Naive thymus-derived CD8-positive, alpha-beta T cell (primary cell): ENCODE measurements around the gene CIB2. TPM values are rescaled to one million over a fixed set of nuclear protein-coding genes. Genes with fewer than 3 reads are reported as not detected.

Source experiments
- ATAC-seq, 2 donors: fragments of 150-1000 bp; cut with Tn5 transposase in 1 of 2; sonication (Bioruptor Pico), chemical (Tn5 transposase) in 1 of 2; 1 replicate in 1 of 2; 2 replicates in 1 of 2; pipeline ENCODE4 v1.10.0; 2021; ENCODE audit warnings: mild to moderate bottlenecking in 2 of 2, moderate library complexity in 2 of 2
- POLR2A ChIA-PET: fragments of 350-600 bp; sonication (Branson Sonifier 250); formaldehyde crosslinking; loops from one replicate; lab custom pipeline; 2021; ENCODE audit warnings: antibody characterized with exemption; lab: Charles Lee
- DNase-seq, 10 donors: peaks; one replicate each; pipeline versions ENCODE4 v3.0.0 to v3.0.0-alpha.2; 2020 to 2022
- H3K27ac Mint-ChIP-seq, 10 donors: one replicate each; pipeline ENCODE4 v1.8.0; 2020 to 2022; ENCODE audit warnings: mild to moderate bottlenecking in 10 of 10, mixed read lengths in 10 of 10, moderate library complexity in 4 of 10, inconsistent platforms in 1 of 10
- H3K27me3 Mint-ChIP-seq, 5 donors: one replicate each; pipeline ENCODE4 v1.8.0; 2021 to 2022; ENCODE audit warnings: mixed read lengths in 5 of 5
- H3K36me3 Mint-ChIP-seq, 3 donors: one replicate each; pipeline ENCODE4 v1.8.0; 2020 to 2022; ENCODE audit warnings: mixed read lengths in 3 of 3, mild to moderate bottlenecking in 2 of 3, inconsistent platforms in 1 of 3
- H3K4me1 Mint-ChIP-seq, 4 donors: one replicate each; pipeline ENCODE4 v1.8.0; 2021 to 2022; ENCODE audit warnings: mixed read lengths in 4 of 4
- H3K4me3 Mint-ChIP-seq, 10 donors: one replicate each; pipeline ENCODE4 v1.8.0; 2020 to 2022; ENCODE audit warnings: mild to moderate bottlenecking in 10 of 10, mixed read lengths in 10 of 10, moderate library complexity in 6 of 10, inconsistent platforms in 1 of 10
- H3K9me3 Mint-ChIP-seq, 9 donors: one replicate each; pipeline ENCODE4 v1.8.0; 2020 to 2022; ENCODE audit warnings: mixed read lengths in 9 of 9, mild to moderate bottlenecking in 3 of 9, inconsistent platforms in 1 of 9, moderate library complexity in 1 of 9
- polyA plus RNA-seq, 3 donors: library from polyadenylated mRNA; unstranded; fragments of 300-500 nt; fragmentation: Illumina TruSeq; gene quantifications; one replicate each; pipeline ENCODE4 v1.2.3, GENCODE V29; 2021
- total RNA-seq, 8 experiments: library from RNA in 2 of 8; stranded (reverse) in 2 of 8; gene quantifications; one replicate each; pipeline ENCODE4 v1.2.3 and lab custom pipeline; 2021 to 2026

CIB2 gene
- total and polyA plus RNA-seq, 5 experiments from 2014 or later, result 1.2 to 3.4 (median 1.6) TPM

DNA sequence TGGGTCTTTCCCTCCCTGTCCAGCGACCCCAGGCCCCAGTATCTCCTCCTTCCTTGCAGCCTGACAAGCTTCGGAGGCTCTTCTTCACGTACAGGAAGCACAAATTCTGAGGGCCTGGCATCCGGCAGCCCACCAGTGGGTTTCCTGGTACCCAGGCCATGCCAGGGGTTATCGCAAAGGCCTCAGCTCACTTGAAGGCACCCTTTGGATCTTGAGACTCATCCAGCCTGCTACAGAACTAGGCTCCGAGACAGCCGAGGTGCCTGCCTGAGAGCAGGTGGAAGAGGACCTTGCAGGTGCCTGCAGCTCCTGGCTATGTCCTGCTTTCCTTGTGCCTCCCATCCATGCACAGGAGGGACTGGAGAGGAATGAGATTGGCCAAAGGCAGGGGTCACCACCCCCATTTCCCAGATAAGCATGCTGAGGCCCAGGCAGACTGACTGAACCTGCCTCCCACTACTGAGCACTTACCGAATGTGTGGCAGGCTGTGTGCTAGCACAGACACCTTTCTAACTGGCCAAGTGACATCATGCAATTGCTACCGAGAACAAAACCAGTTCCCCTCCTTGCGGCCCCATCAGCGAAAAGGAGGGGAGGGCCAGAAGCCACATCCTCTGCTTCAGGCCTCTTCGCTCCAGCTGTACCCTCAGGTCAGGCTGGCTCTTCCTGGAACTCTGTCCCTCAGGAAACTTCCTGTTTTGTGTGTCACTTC, 27.7 kb downstream of the CIB2 start:
- no peaks in the 10 kb centered on the region for H3K27me3 Mint-ChIP-seq
- peak overlapping the region; percentile 66 to 98 (median 88) for H3K27ac Mint-ChIP-seq
- POLR2A ChIA-PET, result interaction anchor here (0.6 to 2.1 kb wide), 6 partner anchors 24 to 84 kb away, joined by 3 to 7 read pairs (median 3); partner anchors contain the start of genes IDH3A and TBC1D2B
- no peaks in the 10 kb centered on the region for H3K36me3 Mint-ChIP-seq
- ATAC-seq (peak; percentile 59 to 82), DNase-seq (peak in 8 of 10 donors; percentile 25 to 76 (median 58))
- peak overlapping the region; percentile 31 to 75 (median 59) for H3K4me3 Mint-ChIP-seq
- H3K9me3 Mint-ChIP-seq, result no peaks in the 10 kb centered on the region
- peaks cover 24 to 54% (median 46%) of the 10 kb centered on the region in 4 donors for H3K4me1 Mint-ChIP-seq

DNA sequence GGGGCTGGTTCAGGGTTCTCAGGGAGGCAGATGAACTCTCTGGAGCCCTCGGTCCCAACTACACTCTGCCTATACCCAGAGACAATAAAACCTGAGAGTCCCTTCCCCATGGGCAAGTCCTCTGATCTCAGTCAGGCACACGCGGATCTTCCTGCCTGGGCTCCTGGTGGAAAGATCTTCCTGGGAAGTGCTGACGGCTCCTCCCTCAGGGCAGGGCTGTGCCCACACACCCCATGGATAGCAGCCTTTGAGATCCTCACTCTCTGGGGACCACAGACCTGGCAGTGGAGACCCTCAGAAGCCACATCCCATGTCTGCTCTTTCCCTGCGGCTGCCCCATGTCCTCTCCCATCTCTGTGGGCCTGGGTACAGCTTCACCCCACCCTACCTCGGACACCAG, 28.5 kb downstream of the CIB2 start:
- Mint-ChIP-seq H3K27me3 (no peaks in the 10 kb centered on the region), H3K27ac (peak overlapping the region in 9 of 10 donors; percentile 14 to 98 (median 66)), H3K4me1 (peaks cover 24 to 50% (median 44%) of the 10 kb centered on the region in 4 donors), H3K36me3 (no peaks in the 10 kb centered on the region), H3K4me3 (peak overlapping the region in 3 of 10 donors; percentile 22 to 33 (median 26)), H3K9me3 (no peaks in the 10 kb centered on the region)
- DNase-seq (no peak), ATAC-seq (no peak)
- POLR2A ChIA-PET, result interaction anchor here (0.9 to 1.0 kb wide), 2 partner anchors 23 to 83 kb away, joined by 3 read pairs; no protein-coding TSS in a partner anchor

DNA sequence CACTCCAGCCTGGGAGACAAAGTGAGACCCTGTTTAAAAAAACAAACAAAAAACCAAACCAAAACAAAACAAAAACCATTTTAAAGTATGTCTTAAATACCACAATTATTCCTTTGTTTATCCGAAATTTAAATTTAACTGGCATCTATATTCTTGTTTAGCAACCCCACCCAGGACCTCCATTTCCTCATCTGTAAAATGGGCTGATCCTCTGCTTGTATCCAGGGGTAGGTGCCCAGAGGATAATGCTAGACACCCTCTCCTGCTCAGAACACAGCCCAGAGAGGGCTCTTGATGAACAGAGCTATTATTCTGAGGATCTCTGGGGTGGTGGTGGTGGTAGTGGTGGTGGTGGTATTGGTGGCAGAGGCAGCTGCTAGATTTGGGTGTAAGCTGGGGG, 29.0 kb downstream of the CIB2 start:
- H3K36me3 Mint-ChIP-seq, result no peaks in the 10 kb centered on the region
- ATAC-seq (no peak), DNase-seq (no peak)
- H3K27me3 Mint-ChIP-seq, result no peaks in the 10 kb centered on the region
- H3K4me1 Mint-ChIP-seq, result peaks cover 22 to 48% (median 43%) of the 10 kb centered on the region in 4 donors
- H3K4me3 Mint-ChIP-seq, result peak overlapping the region in 4 of 10 donors; percentile 22 to 41 (median 30)
- H3K27ac Mint-ChIP-seq, result peak overlapping the region in 6 of 10 donors; percentile 40 to 98 (median 85)
- H3K9me3 Mint-ChIP-seq, result no peaks in the 10 kb centered on the region
- POLR2A ChIA-PET, result no interaction called here

DNA sequence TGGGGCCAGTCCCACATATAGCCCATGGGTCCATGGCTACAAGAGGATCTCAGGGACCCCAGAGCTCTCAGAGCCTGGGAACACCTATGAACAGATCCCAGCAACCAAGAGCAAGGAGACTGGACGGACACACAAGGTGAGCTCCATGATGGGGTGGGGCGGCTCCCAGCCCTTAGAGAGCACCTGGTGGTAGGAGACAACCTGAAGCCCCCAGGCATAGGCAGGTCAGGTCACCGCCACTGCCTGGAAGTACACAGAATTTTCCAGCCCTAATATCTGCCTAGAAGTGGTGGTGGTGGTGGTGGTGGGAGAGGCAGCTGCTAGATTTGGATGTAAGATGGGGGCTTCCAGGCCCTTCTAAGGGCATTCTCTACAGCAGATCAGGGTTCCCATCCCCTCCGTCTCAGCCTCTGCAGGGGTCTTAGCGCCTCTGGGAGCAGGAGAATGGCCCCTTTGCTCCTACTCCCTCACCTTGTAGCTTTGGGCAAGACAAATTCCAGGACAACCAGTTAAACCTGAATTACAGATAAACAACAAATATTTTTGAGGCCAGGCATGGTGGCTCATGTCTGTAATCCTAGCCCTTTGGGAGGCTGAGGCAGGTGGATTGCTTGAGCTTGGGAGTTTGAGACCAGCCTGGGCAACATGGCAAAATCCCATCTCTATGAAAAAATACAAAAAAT, 29.7 kb downstream of the CIB2 start:
- no peak overlapping the region for H3K4me3 Mint-ChIP-seq

DNA sequence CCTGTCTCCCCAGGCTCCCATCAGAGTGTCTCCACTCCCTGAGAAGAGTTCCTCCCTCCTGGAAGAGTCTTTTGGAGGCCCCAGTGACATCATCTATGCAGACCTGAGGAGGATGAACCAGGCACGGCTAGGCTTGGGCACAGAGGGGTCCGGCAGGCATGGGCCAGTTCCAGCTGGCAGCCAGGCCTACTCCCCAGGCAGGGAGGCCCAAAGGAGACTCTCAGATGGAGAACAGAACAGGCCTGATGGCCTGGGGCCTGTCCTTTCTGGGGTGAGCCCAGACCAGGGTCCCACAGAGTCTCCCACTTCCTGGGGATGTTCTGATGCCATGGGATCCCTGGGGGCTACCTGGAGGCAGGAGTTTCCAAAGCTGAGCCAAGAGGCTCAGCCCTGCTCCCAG, 30.4 kb downstream of the CIB2 start:
- H3K4me3 Mint-ChIP-seq, result no peak overlapping the region
- peak overlapping the region in 2 of 10 donors; percentile 46 to 57 for H3K27ac Mint-ChIP-seq
- H3K36me3 Mint-ChIP-seq, result no peaks in the 10 kb centered on the region
- H3K4me1 Mint-ChIP-seq, result peaks cover 20 to 39% (median 34%) of the 10 kb centered on the region in 4 donors
- no peaks in the 10 kb centered on the region for H3K9me3 Mint-ChIP-seq
- ATAC-seq (no peak), DNase-seq (no peak)
- POLR2A ChIA-PET, result no interaction called here
- H3K27me3 Mint-ChIP-seq, result no peaks in the 10 kb centered on the region

More for the DNA sequence above, 29.7 kb downstream of the CIB2 start:
- DNase-seq (no peak), ATAC-seq (no peak)
- Mint-ChIP-seq H3K36me3 (no peaks in the 10 kb centered on the region), H3K4me1 (peaks cover 22 to 46% (median 40%) of the 10 kb centered on the region in 4 donors), H3K27ac (peak overlapping the region in 5 of 10 donors; percentile 18 to 86 (median 46)), H3K27me3 (no peaks in the 10 kb centered on the region), H3K9me3 (no peaks in the 10 kb centered on the region)
- POLR2A ChIA-PET, result no interaction called here

DNA sequence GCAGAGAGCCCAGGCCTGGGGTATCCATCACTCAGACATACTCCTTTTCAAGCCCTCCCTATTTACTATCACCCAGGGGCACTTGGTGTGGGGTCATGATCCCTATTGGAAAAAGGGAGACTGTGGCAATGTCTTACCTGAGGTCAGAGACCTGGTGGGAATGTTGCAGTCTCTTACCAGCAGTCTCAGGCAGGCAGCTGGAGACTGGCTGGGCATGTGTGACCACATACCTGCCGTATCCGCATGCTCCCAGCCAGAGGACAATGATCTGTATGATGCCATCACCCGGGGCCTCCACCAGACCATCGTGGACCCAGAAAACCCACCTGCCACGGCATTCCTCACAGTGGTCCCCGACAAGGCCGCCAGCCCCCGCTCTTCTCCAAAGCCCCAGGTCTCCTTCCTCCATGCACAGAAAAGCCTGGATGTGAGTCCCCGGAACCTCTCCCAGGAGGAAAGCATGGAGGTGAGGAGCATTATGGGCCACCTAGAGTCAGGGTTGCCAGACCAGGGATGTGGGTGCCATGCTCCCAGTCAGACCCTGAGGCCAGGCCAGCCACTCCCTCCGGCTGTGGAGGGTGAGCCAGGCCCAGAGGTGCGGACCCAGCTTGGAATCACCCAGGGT, 33.0 kb downstream of the CIB2 start:
- ATAC-seq, result no peak
- H3K27ac Mint-ChIP-seq, result no peak overlapping the region
- POLR2A ChIA-PET, result interaction anchor here (0.6 to 1.1 kb wide), 2 partner anchors 31 to 41 kb away, joined by 3 to 4 read pairs; no protein-coding TSS in a partner anchor
- no peaks in the 10 kb centered on the region for H3K9me3 Mint-ChIP-seq
- no peaks in the 10 kb centered on the region for H3K36me3 Mint-ChIP-seq
- no peaks in the 10 kb centered on the region for H3K27me3 Mint-ChIP-seq
- DNase-seq, result no peak
- no peak overlapping the region for H3K4me3 Mint-ChIP-seq
- H3K4me1 Mint-ChIP-seq, result peaks cover 5 to 18% (median 8%) of the 10 kb centered on the region in 4 donors

DNA sequence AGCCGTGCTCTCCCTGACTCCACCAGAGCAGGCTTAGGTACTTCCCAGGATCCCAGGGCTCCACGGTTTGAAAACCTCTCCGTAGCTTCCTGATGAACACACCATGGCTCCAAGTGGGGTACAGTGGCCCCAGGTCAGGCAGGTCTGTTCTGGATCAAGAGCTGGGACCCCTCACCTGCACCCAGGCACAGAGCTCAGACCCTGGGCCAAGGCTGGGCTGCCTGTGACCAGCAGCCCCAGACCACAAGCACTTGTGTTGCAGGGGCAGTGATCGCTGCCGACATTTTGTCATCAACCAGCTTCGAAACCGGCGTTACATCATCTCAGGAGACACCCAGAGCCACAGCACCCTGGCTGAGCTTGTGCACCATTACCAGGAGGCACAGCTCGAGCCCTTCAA, 33.6 kb downstream of the CIB2 start:
- H3K36me3 Mint-ChIP-seq, result no peaks in the 10 kb centered on the region
- POLR2A ChIA-PET, result interaction anchor here (1.1 kb wide), 1 partner anchor 40 kb away, joined by 3 read pairs; no protein-coding TSS in a partner anchor
- DNase-seq (no peak), ATAC-seq (no peak)
- H3K4me3 Mint-ChIP-seq, result no peak overlapping the region
- peaks cover 2 to 17% (median 5%) of the 10 kb centered on the region in 4 donors for H3K4me1 Mint-ChIP-seq
- no peaks in the 10 kb centered on the region for H3K9me3 Mint-ChIP-seq
- no peak overlapping the region for H3K27ac Mint-ChIP-seq
- H3K27me3 Mint-ChIP-seq, result no peaks in the 10 kb centered on the region

DNA sequence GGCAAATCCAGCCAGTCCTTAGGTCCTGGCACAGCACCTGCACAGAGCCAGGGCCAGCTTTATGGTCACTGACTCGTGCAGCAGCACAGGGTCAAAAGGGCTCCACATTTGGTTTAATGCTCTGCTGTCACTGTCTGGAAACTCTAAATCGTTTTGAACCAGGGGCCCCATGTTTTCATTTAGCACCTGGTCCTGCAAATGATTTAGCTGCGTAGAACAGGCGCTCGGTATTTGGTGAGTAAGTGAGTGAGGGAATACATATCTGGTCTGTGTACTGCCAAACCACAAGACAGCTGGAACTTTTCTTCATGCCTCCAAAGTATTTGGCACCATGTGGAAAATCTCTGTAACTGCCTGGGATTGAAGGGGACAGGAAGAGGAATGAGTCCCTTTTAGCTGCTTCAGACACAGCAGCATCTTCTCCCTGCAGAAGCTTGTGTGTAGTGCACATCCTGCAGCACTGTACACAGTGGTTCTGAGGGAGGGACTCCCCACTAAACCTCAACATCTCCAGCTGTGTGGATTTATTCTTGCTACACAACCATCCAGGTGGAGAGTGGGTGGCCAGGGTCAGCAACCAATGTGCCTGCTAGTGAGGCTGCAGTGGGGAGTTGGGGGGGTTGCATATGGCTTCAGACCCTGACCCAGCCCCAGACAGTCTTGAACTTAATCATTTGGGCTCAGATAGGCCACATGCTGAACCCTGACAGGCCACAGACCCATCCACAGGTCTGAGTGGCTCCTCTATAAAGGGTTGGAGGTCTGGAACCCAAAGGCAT, 37.8 kb downstream of the CIB2 start:
- H3K36me3 Mint-ChIP-seq, result no peaks in the 10 kb centered on the region
- H3K27ac Mint-ChIP-seq, result no peak overlapping the region
- no peaks in the 10 kb centered on the region for H3K9me3 Mint-ChIP-seq
- DNase-seq (no peak), ATAC-seq (no peak)
- peaks cover 6 to 22% (median 13%) of the 10 kb centered on the region in 4 donors for H3K4me1 Mint-ChIP-seq
- H3K27me3 Mint-ChIP-seq, result no peaks in the 10 kb centered on the region
- no peak overlapping the region for H3K4me3 Mint-ChIP-seq
- POLR2A ChIA-PET, result interaction anchor here (0.6 to 1.2 kb wide), 3 partner anchors 8 to 585 kb away, joined by 4 to 8 read pairs (median 5); no protein-coding TSS in a partner anchor

DNA sequence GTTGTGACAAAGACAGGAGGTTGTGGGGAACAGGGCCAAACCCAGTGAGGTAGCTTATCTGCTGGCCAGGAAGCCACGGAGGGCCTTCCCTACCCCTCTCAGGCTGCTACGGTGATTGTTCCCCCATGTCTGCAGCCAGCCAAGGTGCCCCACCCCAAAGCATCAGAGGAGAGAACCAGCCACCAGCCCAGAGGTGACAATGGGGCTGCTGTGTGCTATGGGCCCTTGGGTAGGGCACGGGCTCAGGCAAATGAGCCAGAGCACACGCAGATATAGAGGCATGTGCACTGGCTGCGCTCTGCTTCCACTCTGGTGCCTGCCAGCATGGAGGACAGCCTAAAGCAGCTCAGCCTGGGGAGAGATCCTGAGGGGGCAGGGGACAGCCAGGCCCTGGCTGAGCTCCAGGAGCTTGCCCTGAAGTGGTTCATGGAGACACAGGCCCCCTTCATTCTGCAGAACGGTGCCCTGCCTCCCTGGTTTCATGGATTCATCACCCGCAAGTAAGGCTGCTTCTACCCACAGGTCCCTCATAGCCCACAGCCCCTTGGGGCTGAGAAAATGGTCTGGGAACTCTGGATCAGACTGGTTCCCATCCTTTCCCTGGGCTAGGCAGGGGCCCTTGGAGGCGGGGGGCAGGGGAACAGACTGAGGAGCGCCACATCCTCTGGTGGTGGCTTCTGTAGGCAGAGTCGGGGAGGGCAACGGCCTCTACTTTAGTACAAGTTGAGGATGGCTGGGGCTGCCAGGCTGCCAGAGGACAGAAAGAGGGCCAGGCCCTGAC, 38.8 kb downstream of the CIB2 start, which contains the start of gene SH2D7:
Gene SH2D7 (plus strand): TSS at position 301 of the 781 bp plus-strand sequence. CDS start 24 bp downstream, at position 325.
- peak in 1 of 2 donors; percentile 23 for ATAC-seq
- peaks cover 6 to 22% (median 14%) of the 10 kb centered on the region in 4 donors for H3K4me1 Mint-ChIP-seq
- H3K9me3 Mint-ChIP-seq, result no peaks in the 10 kb centered on the region
- POLR2A ChIA-PET, result interaction anchor here (0.6 to 1.2 kb wide), 3 partner anchors 7 to 586 kb away, joined by 4 to 8 read pairs (median 5); no protein-coding TSS in a partner anchor
- peak within 1 kb of the TSS in 3 of 10 donors; percentile 24 to 60 (median 26) for H3K27ac Mint-ChIP-seq
- H3K36me3 Mint-ChIP-seq, result no peaks in the 10 kb centered on the region
- no peaks in the 10 kb centered on the region for H3K27me3 Mint-ChIP-seq
- H3K4me3 Mint-ChIP-seq, result no peak within 1 kb of the TSS
- no peak for DNase-seq

DNA sequence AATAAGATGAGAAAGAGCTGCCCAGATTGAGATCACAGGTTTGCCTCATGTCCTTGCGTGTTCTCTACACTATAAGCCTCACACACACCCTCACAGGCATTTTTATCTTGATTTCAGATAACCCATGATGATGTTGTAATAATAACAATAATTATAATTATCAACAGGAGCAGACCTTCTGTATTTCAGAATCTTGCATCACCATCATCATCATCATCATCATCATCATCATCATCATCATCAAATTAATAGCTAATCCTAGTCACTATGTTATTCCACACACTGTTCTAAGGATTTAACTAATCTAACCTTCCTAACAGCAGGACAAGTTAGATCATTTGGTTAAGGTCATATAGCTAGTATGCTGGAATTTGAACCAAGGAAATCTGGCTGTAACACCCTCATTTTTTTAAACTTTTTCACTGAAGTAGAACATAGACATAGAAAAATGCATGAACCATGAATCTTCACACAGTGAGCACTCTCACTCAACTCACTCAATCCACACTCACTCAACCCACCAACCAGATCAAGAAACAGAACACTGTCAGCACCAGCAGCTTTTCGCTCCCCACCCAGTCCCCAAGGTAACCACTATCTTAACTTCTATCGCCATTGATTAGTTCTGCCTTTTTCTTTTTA, 40.7 kb downstream of the CIB2 start:
- H3K4me1 Mint-ChIP-seq, result peaks cover 6 to 22% (median 14%) of the 10 kb centered on the region in 4 donors
- H3K4me3 Mint-ChIP-seq, result no peak overlapping the region
- no peak overlapping the region for H3K27ac Mint-ChIP-seq
- DNase-seq (no peak), ATAC-seq (no peak)
- H3K9me3 Mint-ChIP-seq, result no peaks in the 10 kb centered on the region
- H3K36me3 Mint-ChIP-seq, result no peaks in the 10 kb centered on the region
- POLR2A ChIA-PET, result no interaction called here
- no peaks in the 10 kb centered on the region for H3K27me3 Mint-ChIP-seq

DNA sequence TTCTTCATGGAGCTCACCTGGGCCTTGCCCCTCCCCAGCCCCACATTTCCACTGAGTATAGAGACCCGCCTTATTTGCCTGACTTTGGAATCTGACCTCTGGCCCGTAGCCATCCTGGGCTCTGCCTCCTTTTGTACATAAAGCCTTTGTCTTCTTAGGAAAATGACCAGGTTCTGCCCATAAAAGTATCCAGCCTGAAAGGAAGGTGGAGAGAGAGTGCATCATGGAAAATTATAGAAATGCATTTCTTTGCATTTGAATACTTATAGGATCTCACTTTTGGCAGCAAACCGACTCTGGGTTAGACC, 42.5 kb downstream of the CIB2 start:
- H3K4me3 Mint-ChIP-seq, result no peak overlapping the region
- H3K9me3 Mint-ChIP-seq, result no peaks in the 10 kb centered on the region
- ATAC-seq (no peak), DNase-seq (no peak)
- peak overlapping the region in 2 of 10 donors; percentile 26 to 67 for H3K27ac Mint-ChIP-seq
- H3K27me3 Mint-ChIP-seq, result no peaks in the 10 kb centered on the region
- POLR2A ChIA-PET, result interaction anchor here (1.0 kb wide), 1 partner anchor 19 kb away, joined by 3 read pairs; no protein-coding TSS in a partner anchor
- peaks cover 5 to 27% (median 20%) of the 10 kb centered on the region in 4 donors for H3K4me1 Mint-ChIP-seq
- H3K36me3 Mint-ChIP-seq, result no peaks in the 10 kb centered on the region
